HG03095 (cell line): ENCODE results near the gene RBP5.
"Not testable (repeated sequence)": the region's sequence is repeated elsewhere in the genome, so short reads cannot be mapped to it uniquely, and the experiment has no call there.

Source experiments
- ATAC-seq: cut with Tn5 transposase; IDR thresholded peaks from one replicate; pipeline ENCODE4 v1.9.1; 2021; ENCODE audit warnings: moderate library complexity; ENCODE audit not compliant: unreplicated experiment

The RBP5 gene

GRCh38 chr12:7123806-7124522 is 4.7 kb downstream of the RBP5 start:
- no peak for ATAC-seq

GRCh38 chr12:7122811-7123769 is 5.6 kb downstream of the RBP5 start:
- ATAC-seq: no peak

GRCh38 chr12:7121324-7121723 is 7.4 kb downstream of the RBP5 start:
- ATAC-seq: no peak

- ATAC-seq: no peak
These were observed 8.5 kb downstream of the RBP5 start for GRCh38 chr12:7120166-7120565.

GRCh38 chr12:7118881-7119280 is 9.8 kb downstream of the RBP5 start:
- no peak for ATAC-seq

- no peak for ATAC-seq
These were observed 11.0 kb downstream of the RBP5 start for GRCh38 chr12:7117670-7118069.

GRCh38 chr12:7116916-7117315 is 11.8 kb downstream of the RBP5 start:
- ATAC-seq: no peak

GRCh38 chr12:7116196-7116595 is 12.5 kb downstream of the RBP5 start:
- ATAC-seq: no peak

GRCh38 chr12:7114851-7115250 is 13.8 kb downstream of the RBP5 start:
- no peak for ATAC-seq

- ATAC-seq: no peak
These were observed 14.7 kb downstream of the RBP5 start for GRCh38 chr12:7114008-7114407.

- ATAC-seq: no peak
These were observed 15.3 kb downstream of the RBP5 start for GRCh38 chr12:7113389-7113871.

GRCh38 chr12:7112041-7112440 is 16.6 kb downstream of the RBP5 start:
- no peak for ATAC-seq

GRCh38 chr12:7110661-7111060 is 18.0 kb downstream of the RBP5 start:
- no peak for ATAC-seq

- no peak for ATAC-seq
These were observed 19.1 kb downstream of the RBP5 start for GRCh38 chr12:7109572-7109920.

- ATAC-seq: peak; percentile 37
These were observed 19.7 kb downstream of the RBP5 start, which contains the start of gene C1RL for GRCh38 chr12:7108796-7109571. Gene C1RL, minus strand, starts transcription at chr12:7109214. Its CDS starts 34 bp downstream, at chr12:7109180.

GRCh38 chr12:7108003-7108795 is 20.5 kb downstream of the RBP5 start:
- ATAC-seq: peak; percentile 86

GRCh38 chr12:7107636-7108002 is 21.1 kb downstream of the RBP5 start:
- no peak for ATAC-seq

- not testable (repeated sequence) for ATAC-seq
These were observed 21.5 kb downstream of the RBP5 start for GRCh38 chr12:7107181-7107580.

GRCh38 chr12:7106082-7106481 is 22.6 kb downstream of the RBP5 start:
- ATAC-seq: no peak

GRCh38 chr12:7103837-7104584 is 24.7 kb downstream of the RBP5 start:
- no peak for ATAC-seq
